Activated naive CD4-positive, alpha-beta T cell treated with anti-CD3 and anti-CD28 coated beads for 36 hours (primary cell): ENCODE results near the gene RUNX2. TPM values are rescaled to one million over a fixed set of nuclear protein-coding genes. Genes with fewer than 3 reads are reported as not detected.

ENCODE experiments used
- CTCF ChIA-PET: fragments of 350-600 bp; sonication (Branson Sonifier 250); formaldehyde crosslinking; loops from one replicate; lab custom pipeline; 2021; ENCODE audit warnings: antibody characterized with exemption; lab: Charles Lee
- DNase-seq: peaks from one replicate; pipeline ENCODE4 v3.0.0-alpha.2; 2020
- H3K27ac Mint-ChIP-seq: one replicate; pipeline ENCODE4 v1.8.0; 2021; ENCODE audit warnings: mild to moderate bottlenecking, mixed read lengths
- H3K27me3 Mint-ChIP-seq: one replicate; pipeline ENCODE4 v1.8.0; 2021; ENCODE audit warnings: low read depth, mixed read lengths
- H3K36me3 Mint-ChIP-seq: one replicate; pipeline ENCODE4 v1.8.0; 2021; ENCODE audit warnings: low read depth, mixed read lengths
- H3K4me1 Mint-ChIP-seq: one replicate; pipeline ENCODE4 v1.8.0; 2021; ENCODE audit warnings: low read depth, mixed read lengths
- H3K4me3 Mint-ChIP-seq: one replicate; pipeline ENCODE4 v1.8.0; 2021; ENCODE audit warnings: mild to moderate bottlenecking, moderate library complexity, mixed read lengths
- H3K9me3 Mint-ChIP-seq: one replicate; pipeline ENCODE4 v1.8.0; 2021; ENCODE audit warnings: mixed read lengths
- intact Hi-C: fragments of 100-400 bp; cut with micrococcal nuclease; formaldehyde crosslinking; loops from one replicate; pipeline ENCODE4 v1.15.1; 2023
- total RNA-seq, 2 experiments: library from RNA; stranded (reverse); gene quantifications; one replicate each; pipeline ENCODE4 v1.2.3, GENCODE V29; 2021

RUNX2 gene
- total RNA-seq, 2 experiments from 2014 or later = 3.1 to 3.6 TPM

DNA sequence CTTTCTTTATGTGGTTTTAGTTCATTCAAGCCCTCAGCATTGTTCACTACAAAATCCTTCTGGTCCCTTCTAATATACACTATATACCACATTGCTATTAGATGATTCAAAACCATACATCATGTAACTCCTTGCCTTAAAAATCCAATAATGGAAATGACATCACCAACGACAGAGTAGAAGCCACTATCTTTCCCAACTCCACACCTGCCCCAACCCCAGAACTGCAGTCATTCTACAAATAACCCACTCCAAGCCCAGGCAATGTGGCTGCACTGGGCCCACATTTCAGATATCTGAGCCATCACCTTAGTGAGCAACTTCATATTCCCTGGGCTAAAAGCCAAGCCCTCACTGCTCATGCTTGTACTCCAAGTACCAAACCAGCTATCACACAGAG lies 22.6 kb upstream of the RUNX2 start:
- no peak for DNase-seq
- Mint-ChIP-seq H3K4me1 (peaks cover 35% of the 10 kb centered on the region), H3K36me3 (peaks cover 32% of the 10 kb centered on the region), H3K27ac (no peak overlapping the region), H3K4me3 (no peak overlapping the region), H3K27me3 (no peaks in the 10 kb centered on the region), H3K9me3 (peaks cover 23% of the 10 kb centered on the region)
- intact Hi-C loops = no loop called here
- CTCF ChIA-PET = no interaction called here

DNA sequence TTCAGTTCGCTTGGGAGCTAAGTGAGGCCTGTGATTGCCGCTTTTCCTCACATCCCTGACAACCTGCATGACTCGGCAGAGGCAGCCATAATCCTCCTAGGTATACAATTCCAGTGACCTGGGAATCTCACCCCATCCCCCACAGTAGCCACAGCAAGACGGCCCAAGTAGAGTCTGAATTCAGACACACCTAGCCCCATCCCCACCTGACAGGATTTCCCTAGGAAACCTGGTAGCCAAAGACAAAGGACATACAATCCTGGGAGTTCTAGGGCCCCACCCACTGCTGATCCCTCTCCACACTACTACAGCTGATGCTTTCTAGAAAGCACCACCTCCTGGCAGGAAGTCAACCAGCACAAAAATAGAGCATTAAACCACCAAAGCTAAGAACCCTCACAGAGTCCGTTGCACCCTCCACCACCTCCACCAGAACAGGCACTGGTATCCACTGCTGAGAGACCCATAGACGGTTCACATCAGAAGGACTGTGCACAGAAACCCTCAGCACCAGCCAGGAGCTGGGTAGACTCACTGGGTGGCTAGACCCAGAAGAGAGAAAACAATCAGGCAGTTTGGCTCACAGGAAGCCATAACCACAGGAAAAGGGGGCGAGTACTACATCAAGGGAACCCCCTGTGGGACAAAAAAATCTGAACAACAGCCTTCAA lies 17.9 kb upstream of the RUNX2 start:
- H3K36me3 Mint-ChIP-seq = peaks cover 39% of the 10 kb centered on the region
- CTCF ChIA-PET = no interaction called here
- no peaks in the 10 kb centered on the region for H3K27me3 Mint-ChIP-seq
- peaks cover 25% of the 10 kb centered on the region for H3K9me3 Mint-ChIP-seq
- peaks cover 58% of the 10 kb centered on the region for H3K4me1 Mint-ChIP-seq
- intact Hi-C loops = no loop called here
- H3K4me3 Mint-ChIP-seq = no peak overlapping the region
- peak overlapping the region; percentile 75 for H3K27ac Mint-ChIP-seq
- peak; percentile 48 for DNase-seq

DNA sequence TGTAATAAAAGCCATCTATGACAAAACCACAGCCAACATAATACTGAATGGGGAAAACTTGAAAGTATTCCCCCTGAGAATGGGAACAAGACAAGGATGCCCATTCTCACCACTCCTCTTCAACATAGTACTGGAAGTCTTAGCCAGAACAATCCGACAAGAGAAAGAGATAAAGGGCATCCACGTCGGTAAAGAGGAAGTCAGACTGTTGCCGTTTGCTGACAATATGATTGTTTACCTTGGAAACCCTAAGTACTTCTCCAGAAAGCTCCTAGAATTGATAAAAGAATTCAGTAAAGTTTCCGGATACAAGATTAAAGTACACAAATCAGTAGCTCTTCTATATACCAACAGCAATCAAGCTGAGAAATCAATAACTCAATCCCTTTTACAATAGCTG lies 14.0 kb upstream of the RUNX2 start:
- intact Hi-C loops = no loop called here
- Mint-ChIP-seq H3K27me3 (no peaks in the 10 kb centered on the region), H3K4me3 (no peak overlapping the region), H3K27ac (no peak overlapping the region), H3K4me1 (peaks cover 49% of the 10 kb centered on the region), H3K36me3 (peaks cover 27% of the 10 kb centered on the region), H3K9me3 (peaks cover 11% of the 10 kb centered on the region)
- CTCF ChIA-PET = no interaction called here
- no peak for DNase-seq

DNA sequence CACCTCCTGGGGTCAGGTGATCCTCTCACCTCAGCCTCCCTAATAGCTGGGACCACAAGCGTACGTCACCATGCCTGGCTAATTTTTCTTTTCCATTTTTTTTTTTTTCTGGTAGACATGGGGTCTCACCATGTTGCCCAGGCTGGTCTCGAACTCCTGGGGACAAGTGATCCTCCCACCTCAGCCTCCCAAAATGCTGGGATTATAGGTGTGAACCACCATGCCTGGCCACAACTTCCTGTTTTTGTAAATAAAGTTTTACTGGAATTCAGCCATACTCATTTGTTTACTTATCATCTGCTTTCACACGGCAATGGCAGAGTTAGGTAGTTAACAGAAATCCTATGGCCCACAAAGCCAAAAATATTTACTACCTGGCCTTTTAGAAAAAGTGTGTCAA lies 7.8 kb upstream of the RUNX2 start:
- Mint-ChIP-seq H3K36me3 (peaks cover 9% of the 10 kb centered on the region), H3K4me1 (peaks cover 29% of the 10 kb centered on the region), H3K4me3 (no peak overlapping the region), H3K27me3 (no peaks in the 10 kb centered on the region), H3K27ac (no peak overlapping the region), H3K9me3 (peaks cover under 1% of the 10 kb centered on the region)
- intact Hi-C loops = loop anchor here (5.0 kb wide), 1 partner anchor 392 kb away; no protein-coding TSS in a partner anchor
- CTCF ChIA-PET = no interaction called here
- DNase-seq = no peak

DNA sequence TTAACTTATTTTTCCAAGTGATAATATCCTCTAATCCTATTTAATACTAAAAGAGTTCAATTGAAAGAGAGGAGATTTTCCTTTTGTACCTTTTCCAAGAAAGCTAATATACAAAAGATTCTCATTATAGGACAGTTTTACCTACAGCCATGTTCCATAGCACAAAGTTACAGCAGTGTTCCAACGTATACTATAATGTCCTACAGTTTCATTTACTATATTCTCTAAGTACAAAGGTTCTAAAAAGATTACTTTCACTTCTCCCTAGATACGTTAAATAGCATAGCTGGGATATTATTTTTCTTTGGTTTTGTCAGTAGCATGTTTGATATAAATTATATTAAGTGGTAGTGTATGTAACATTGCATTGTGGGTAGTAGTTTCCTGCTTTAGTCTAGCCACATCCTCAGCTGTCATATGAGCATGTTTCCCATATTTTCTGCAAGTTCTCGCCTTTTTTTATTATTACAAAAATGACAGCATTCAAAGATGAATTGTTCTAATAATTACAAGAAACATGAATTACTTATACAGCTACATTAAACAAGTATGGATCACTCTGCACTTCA lies 4.4 kb upstream of the RUNX2 start:
- CTCF ChIA-PET = interaction anchor here (0.6 to 1.0 kb wide), 3 partner anchors 55 to 668 kb away, joined by 3 read pairs; no protein-coding TSS in a partner anchor
- no peaks in the 10 kb centered on the region for H3K36me3 Mint-ChIP-seq
- H3K27me3 Mint-ChIP-seq = no peaks in the 10 kb centered on the region
- no peak for DNase-seq
- peak overlapping the region; percentile 59 for H3K4me3 Mint-ChIP-seq
- H3K9me3 Mint-ChIP-seq = no peaks in the 10 kb centered on the region
- H3K4me1 Mint-ChIP-seq = peaks cover 49% of the 10 kb centered on the region
- intact Hi-C loops = loop anchor here (1.0 to 5.0 kb wide), 2 partner anchors 12 to 389 kb away; no protein-coding TSS in a partner anchor
- H3K27ac Mint-ChIP-seq = peak overlapping the region; percentile 46

DNA sequence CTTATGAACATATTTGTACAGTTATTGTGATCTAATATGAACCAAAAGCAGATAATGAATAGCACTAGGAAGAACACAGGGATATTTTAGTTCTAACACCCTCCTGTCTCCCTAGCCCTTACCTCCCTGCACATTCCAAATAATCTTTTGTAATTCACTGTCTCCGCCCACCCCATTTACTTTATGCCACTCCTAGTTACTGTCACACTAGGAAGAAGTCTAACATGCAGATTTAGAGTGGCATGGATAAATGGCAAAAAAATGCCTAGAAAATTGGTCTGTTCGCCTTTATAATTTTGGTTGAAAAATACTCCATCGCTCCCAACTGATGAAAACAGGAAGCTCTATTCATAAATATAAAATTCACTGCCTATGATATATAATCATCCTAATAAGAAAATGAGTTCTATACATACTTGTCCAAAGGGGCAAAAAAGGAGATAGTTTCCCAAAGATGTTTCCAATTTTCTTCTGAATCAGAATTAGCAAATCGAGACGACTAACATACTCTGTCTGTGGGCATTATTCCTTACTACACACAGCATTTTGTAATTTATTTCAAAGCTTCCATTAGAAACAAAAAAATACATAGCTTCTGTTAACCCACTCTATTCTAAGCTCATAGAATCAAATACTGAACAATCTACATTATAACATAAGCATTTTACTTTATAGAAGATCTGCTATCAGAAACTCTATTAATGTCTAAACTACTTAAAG lies 1.3 kb upstream of the RUNX2 start:
- intact Hi-C loops = loop anchor here (5.0 kb wide), 2 partner anchors 115 to 395 kb away; no protein-coding TSS in a partner anchor
- Mint-ChIP-seq H3K36me3 (no peaks in the 10 kb centered on the region), H3K9me3 (no peaks in the 10 kb centered on the region), H3K27ac (peak overlapping the region; percentile 50), H3K4me1 (peaks cover 62% of the 10 kb centered on the region), H3K4me3 (no peak overlapping the region), H3K27me3 (no peaks in the 10 kb centered on the region)
- no peak for DNase-seq
- CTCF ChIA-PET = no interaction called here

DNA sequence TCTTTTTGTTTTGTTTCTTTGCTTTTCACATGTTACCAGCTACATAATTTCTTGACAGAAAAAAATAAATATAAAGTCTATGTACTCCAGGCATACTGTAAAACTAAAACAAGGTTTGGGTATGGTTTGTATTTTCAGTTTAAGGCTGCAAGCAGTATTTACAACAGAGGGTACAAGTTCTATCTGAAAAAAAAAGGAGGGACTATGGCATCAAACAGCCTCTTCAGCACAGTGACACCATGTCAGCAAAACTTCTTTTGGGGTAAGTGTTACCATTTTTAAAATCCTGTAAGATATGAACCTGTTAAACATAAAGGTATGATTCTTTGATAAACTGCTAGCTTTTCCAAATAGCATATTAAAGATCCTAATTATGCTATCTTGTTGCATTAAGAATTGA lies 393 bp downstream of the RUNX2 start:
- Mint-ChIP-seq H3K36me3 (no peaks in the 10 kb centered on the region), H3K4me1 (peaks cover 52% of the 10 kb centered on the region), H3K4me3 (peak overlapping the region; percentile 72), H3K27me3 (no peaks in the 10 kb centered on the region), H3K9me3 (no peaks in the 10 kb centered on the region), H3K27ac (no peak overlapping the region)
- DNase-seq = no peak
- intact Hi-C loops = loop anchor here (2.0 to 5.0 kb wide), 3 partner anchors 48 to 396 kb away; partner anchors contain the start of gene SUPT3H
- CTCF ChIA-PET = no interaction called here

DNA sequence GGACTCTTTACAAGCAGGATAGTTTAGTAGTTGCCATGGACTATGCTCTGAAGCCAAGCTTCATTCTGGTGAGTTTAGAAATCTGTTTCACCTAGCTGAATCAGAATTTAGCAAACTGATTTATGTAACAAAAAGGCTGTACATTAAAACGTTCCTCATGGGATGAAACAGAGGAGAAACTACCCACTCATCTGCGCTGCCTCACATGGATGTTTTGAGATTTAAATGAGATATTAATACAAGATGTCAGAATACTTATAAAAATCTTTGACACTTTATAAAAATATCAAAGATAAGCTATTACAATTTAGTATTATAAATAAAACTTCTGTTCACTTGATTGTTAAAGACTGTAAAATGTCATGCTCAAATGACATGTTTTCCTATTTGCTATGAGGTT lies 16.8 kb downstream of the RUNX2 start:
- H3K9me3 Mint-ChIP-seq = no peaks in the 10 kb centered on the region
- H3K36me3 Mint-ChIP-seq = peaks cover 13% of the 10 kb centered on the region
- DNase-seq = no peak
- intact Hi-C loops = no loop called here
- CTCF ChIA-PET = interaction anchor here (1.2 kb wide), 1 partner anchor 14 kb away, joined by 3 read pairs; no protein-coding TSS in a partner anchor
- H3K4me3 Mint-ChIP-seq = no peak overlapping the region
- no peaks in the 10 kb centered on the region for H3K27me3 Mint-ChIP-seq
- H3K4me1 Mint-ChIP-seq = no peaks in the 10 kb centered on the region
- no peak overlapping the region for H3K27ac Mint-ChIP-seq

DNA sequence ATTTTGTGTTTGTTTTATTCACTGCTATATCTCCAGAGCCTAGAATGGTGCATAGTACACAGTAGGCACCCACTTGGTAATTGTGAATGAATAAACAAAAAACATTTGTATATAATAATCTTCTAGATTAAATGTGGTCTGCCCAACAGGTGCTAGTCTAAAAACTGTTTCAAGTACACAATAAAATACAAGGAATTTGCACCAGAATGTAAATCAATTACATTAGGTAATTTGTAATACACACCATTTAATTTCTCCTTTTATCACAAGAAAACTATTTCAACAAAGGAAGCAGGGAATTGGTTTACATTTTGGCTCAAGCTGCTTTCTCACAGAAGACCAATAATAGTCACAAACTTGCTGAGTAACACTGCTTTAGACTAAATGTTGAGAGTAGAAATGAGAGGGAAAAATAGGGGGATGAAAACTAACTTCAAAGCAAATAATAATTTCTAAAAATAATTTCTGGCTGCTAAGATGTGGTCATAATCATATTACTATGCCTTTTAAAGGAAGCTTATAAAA lies 22.1 kb downstream of the RUNX2 start:
- CTCF ChIA-PET = interaction anchor here (1.4 kb wide), 1 partner anchor 694 kb away, joined by 3 read pairs; no protein-coding TSS in a partner anchor
- no peak overlapping the region for H3K4me3 Mint-ChIP-seq
- DNase-seq = no peak
- intact Hi-C loops = no loop called here
- H3K9me3 Mint-ChIP-seq = no peaks in the 10 kb centered on the region
- peaks cover 20% of the 10 kb centered on the region for H3K4me1 Mint-ChIP-seq
- H3K36me3 Mint-ChIP-seq = peaks cover 11% of the 10 kb centered on the region
- no peak overlapping the region for H3K27ac Mint-ChIP-seq
- no peaks in the 10 kb centered on the region for H3K27me3 Mint-ChIP-seq

DNA sequence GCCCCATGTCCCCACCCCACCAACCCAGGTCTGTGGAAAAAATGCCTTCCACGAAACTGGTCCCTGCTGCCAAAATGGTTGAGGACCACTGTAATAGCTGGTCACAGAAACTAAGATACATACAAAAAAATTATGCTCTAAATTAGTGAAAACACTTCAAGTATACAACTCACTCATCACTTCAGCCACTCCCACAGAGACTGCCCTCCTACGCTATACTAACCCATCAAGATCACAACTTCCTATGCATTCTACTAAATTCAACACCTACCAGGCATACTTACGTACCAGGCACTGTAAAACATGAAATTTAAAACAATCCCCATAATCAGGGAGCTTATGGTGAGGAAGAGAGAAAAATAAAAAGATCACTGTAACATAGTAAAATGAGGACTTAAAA lies 22.9 kb downstream of the RUNX2 start:
- no peak for DNase-seq
- H3K4me1 Mint-ChIP-seq = peaks cover 20% of the 10 kb centered on the region
- intact Hi-C loops = no loop called here
- H3K9me3 Mint-ChIP-seq = no peaks in the 10 kb centered on the region
- CTCF ChIA-PET = interaction anchor here (1.0 to 1.4 kb wide), 2 partner anchors 11 to 695 kb away, joined by 3 read pairs; no protein-coding TSS in a partner anchor
- no peak overlapping the region for H3K4me3 Mint-ChIP-seq
- H3K27me3 Mint-ChIP-seq = no peaks in the 10 kb centered on the region
- peaks cover 7% of the 10 kb centered on the region for H3K36me3 Mint-ChIP-seq
- no peak overlapping the region for H3K27ac Mint-ChIP-seq

DNA sequence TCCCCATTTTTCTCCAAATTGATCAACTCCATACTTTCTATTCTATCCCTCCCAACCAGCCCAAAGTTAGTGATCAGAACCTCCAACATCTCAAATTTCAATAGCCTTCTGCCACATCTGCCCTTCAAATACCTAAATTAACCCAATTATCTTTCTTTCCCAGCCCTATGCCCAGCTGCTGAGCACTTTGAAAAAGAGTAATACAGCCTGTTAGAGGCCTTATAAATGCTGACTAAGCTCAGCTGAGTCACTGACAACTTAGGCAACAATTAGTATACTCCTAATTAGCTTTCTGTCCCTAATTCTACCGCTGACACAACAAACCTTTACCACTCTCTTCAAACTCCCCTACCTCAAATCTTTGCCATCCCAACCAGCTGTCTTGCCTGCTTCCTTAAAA lies 23.5 kb downstream of the RUNX2 start:
- CTCF ChIA-PET = interaction anchor here (1.0 kb wide), 1 partner anchor 11 kb away, joined by 3 read pairs; no protein-coding TSS in a partner anchor

DNA sequence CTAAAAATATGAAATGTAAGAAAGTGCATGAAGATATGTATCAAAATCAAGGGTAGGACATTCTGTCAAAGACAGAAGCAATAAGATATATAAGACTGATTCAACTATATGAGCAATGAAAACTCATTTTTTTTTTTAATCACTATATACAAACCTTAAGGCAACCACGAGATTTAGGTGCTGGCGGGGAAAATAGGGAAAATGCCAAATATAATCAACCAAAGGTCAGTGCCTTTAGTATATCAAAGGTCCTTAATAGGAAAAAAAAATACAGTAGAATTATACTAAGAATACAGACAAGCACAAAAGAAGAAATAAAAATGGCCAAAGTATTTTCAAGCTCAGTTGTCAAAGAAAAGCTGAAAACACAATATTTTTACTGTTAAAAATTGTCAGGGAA lies 25.5 kb downstream of the RUNX2 start:
- Mint-ChIP-seq H3K4me3 (no peak overlapping the region), H3K27me3 (no peaks in the 10 kb centered on the region), H3K27ac (no peak overlapping the region), H3K9me3 (no peaks in the 10 kb centered on the region), H3K4me1 (peaks cover 20% of the 10 kb centered on the region), H3K36me3 (peaks cover 7% of the 10 kb centered on the region)
- CTCF ChIA-PET = interaction anchor here (0.7 kb wide), 1 partner anchor 9 kb away, joined by 6 read pairs; no protein-coding TSS in a partner anchor
- intact Hi-C loops = loop anchor here (1.0 kb wide), 1 partner anchor 8 kb away; no protein-coding TSS in a partner anchor
- DNase-seq = no peak

More for the DNA sequence above, 23.5 kb downstream of the RUNX2 start:
- intact Hi-C loops = no loop called here
- DNase-seq = no peak
- Mint-ChIP-seq H3K4me1 (peaks cover 20% of the 10 kb centered on the region), H3K4me3 (no peak overlapping the region), H3K27ac (peak overlapping the region; percentile 9), H3K36me3 (peaks cover 7% of the 10 kb centered on the region), H3K9me3 (no peaks in the 10 kb centered on the region), H3K27me3 (no peaks in the 10 kb centered on the region)
